HG03280 (cell line): ENCODE data around the gene CAPN3.

Experiments
- ATAC-seq: cut with Tn5 transposase; IDR thresholded peaks from one replicate; pipeline ENCODE4 v1.9.1; 2021; ENCODE audit warnings: mild to moderate bottlenecking, moderate library complexity; ENCODE audit not compliant: unreplicated experiment

Gene CAPN3

GRCh38 chr15:42449770-42450424 lies 90.6 kb downstream of the CAPN3 start:
- ATAC-seq = no peak

DNA sequence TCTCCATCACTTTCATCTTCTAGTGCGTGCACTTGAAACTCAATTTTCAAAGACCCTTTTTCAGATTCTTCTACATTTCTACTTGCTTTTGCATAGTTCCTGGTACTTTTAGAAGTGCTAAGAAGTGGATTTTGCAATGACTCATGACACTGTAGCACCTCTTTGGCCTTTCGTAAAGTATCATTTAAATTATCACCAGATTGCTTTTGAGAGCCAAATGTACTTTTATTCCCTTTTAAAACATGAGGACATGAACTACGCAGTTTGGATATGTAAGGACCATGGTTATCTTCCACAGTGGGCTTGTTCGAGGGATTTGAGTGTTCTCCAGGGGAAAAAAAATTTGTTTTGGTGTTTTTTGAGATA lies 91.1 kb downstream of the CAPN3 start:
- ATAC-seq = no peak

DNA sequence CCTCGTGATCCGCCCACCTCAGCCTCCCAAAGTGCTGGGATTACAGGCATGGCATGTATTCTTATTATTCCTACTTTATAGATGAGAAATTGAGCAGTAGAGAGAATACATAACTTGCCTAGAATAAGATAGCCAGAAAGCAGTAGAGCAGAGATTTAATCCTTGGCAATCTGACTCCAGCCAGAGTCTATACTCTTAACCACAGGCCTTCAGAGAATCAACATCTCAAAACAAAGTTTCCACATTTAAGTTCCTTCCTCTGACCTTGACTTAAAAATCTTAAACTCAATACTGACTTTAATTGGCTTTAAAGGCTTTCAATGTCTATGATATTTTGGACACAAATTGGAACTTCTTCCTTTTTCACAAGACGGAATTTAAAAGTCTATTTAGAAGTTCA lies 94.5 kb downstream of the CAPN3 start:
- ATAC-seq = no peak

DNA sequence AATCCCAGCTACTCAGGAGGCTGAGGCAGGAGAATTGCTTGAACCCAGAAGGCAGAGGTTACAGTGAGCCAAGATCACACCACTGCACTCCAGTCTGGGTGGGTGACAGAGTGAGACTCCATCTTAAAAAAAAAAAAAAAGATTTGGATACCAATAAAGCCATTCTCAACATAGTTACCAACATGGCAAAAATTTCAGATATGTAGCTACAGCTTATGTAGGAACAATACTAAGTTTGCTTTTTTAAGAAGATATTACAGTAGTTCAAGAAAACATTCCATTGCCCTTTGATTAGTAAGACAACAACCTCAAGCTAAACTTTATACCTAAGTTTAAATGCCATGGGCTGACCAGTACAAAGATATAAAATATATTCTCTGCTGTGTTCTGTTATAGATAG lies 97.2 kb downstream of the CAPN3 start:
- ATAC-seq = no peak

DNA sequence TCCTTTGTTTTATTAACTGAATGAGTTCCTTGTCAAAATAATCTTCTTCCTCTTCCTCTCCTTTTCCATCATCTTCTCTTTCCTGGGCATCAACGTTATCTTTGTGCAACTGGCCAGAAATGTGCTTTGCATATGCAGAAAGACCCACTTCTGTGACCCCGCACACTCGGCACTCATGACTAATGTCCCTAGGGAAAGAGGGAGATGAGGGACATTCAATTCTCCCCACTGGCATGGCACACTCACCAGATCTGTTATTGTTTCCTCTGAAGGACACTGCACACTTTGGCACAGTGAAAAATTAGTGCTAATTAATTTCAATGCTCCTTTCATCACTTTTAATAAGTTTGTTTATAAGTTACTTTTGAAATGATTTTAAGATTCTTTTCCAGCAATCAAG lies 97.7 kb downstream of the CAPN3 start:
- no peak for ATAC-seq

DNA sequence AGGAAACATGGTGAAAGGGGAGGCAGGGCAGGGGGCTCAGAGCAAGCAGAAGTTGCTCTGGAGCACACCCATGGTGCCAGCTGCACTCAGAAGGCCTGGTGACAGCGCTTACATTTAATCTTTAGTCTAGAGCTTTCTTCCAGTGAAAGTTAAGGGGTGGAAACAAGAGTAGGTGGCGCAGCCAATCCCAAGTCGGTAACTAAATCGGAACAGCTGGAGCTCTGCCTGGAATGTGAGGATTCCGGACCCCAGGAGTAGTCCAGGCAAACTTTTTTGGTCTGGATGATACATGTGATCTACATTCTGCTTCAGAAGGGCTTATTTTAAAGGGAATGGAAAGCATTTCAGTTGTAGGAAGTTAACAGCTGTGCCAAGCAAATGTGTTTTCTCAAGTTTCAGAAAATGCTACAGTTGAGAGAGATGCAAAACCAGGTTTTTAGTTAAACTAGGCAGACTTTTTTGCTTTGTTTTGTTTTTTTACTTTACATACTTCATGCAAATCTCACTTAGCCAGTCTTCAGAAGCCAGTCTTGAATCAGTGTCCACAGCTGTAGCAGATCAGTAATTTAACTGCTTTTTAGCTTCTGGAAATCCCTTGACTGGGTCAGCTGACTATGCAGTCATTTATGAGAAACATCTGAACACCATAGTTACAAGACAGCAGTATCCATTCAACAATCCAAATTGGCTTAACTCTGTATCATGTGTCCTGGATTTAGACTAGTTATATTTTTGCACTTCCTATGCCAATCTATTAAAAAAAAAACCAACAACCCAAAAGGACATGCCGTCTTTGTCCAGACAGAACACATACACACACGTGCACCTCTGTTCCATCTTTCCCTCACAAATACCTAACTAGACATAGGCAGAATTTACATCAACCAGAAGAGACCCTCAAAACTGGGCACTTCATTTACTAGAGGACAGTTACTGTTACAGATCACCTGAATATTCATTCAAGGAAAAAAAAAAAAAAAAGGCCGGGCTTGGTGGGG lies 98.4 kb downstream of the CAPN3 start:
- peak; percentile 86 for ATAC-seq

- no peak for ATAC-seq
Observed at GRCh38 chr15:42461261-42461660, 102.0 kb downstream of the CAPN3 start.
